HCT116 (cell line): ENCODE data around the gene TRMO. TPM values are rescaled to one million over a fixed set of nuclear protein-coding genes. Genes with fewer than 3 reads are reported as not detected.

ENCODE experiments used
- ATAC-seq: fragments of 200-7000 bp; cut with Tn5 transposase; 2 replicates; pipeline ENCODE4 v1.9.1; 2020; ENCODE audit warnings: mild to moderate bottlenecking, moderate library complexity
- BruUV-seq: library from RNA; stranded (reverse); fragments of 400-500 nt; replicated peaks from 2 replicates; lab custom pipeline; 2021; lab: Mats Ljungman, UMichigan
- CTCF ChIA-PET: fragments of 300-600 bp; sonication (Branson Sonifier 250); formaldehyde crosslinking; loops from one replicate; lab custom pipeline; 2021; ENCODE audit warnings: antibody characterized with exemption; lab: Charles Lee
- POLR2A ChIA-PET: fragments of 300-600, 350-600 bp; sonication (Branson Sonifier 250); formaldehyde crosslinking; loops from one replicate; lab custom pipeline; 2021; ENCODE audit warnings: antibody characterized with exemption; lab: Charles Lee
- RAD21 ChIA-PET, 2 experiments: fragments of 300-600 bp; sonication (Branson Sonifier 250); formaldehyde crosslinking; loops; one replicate each; lab custom pipeline; 2023; ENCODE audit warnings: low total read pairs in 2 of 2; ENCODE audit not compliant: uncharacterized antibody in 2 of 2, unreplicated experiment in 2 of 2, low non-redundant PET in 1 of 2; lab: Charles Lee
- DNase-seq: peaks from one replicate; pipeline ENCODE4 v3.0.0-alpha.2; 2010; ENCODE audit warnings: low read depth, low spot score
- H2AFZ ChIP-seq: fragments of 200-600 bp; shearing (Covaris generic), sonication (generic); 2 replicates; pipeline ENCODE4 v1.6.1; 2017; ENCODE audit warnings: low read depth, mixed run types, mixed read lengths, antibody characterized with exemption, low read length; ENCODE audit not compliant: poor library complexity, severe bottlenecking
- H3K27ac ChIP-seq: 2 replicates; pipeline ENCODE4 v1.5.1; 2012; ENCODE audit warnings: low read depth, low read length
- H3K27me3 ChIP-seq: fragments of 200-600 bp; sonication (generic); 2 replicates; pipeline ENCODE4 v1.6.1; 2016; ENCODE audit warnings: mixed run types, low read length, mixed read lengths; ENCODE audit not compliant: insufficient read depth
- H3K36me3 ChIP-seq, 2 experiments: fragments of 200-500 bp in 1 of 2; fragments of 200-600 bp in 1 of 2; sonication (Bioruptor generic) in 1 of 2; sonication (generic) in 1 of 2; 2 replicates each; pipeline versions ENCODE4 v1.5.1 to v1.6.1; 2014 to 2016; ENCODE audit warnings: low read length in 2 of 2, inconsistent platforms in 1 of 2, mixed read lengths in 1 of 2, mixed run types in 1 of 2; ENCODE audit not compliant: insufficient read depth in 2 of 2, control insufficient read depth in 1 of 2
- H3K4me1 ChIP-seq, 2 experiments: fragments of 200-600 bp in 1 of 2; sonication (generic) in 1 of 2; 2 replicates each; pipeline versions ENCODE4 v1.5.1 to v1.6.1; 2012 to 2017; ENCODE audit warnings: low read length in 2 of 2, inconsistent platforms in 1 of 2, mild to moderate bottlenecking in 1 of 2, mixed read lengths in 1 of 2, mixed run types in 1 of 2, moderate library complexity in 1 of 2; ENCODE audit not compliant: insufficient read depth in 2 of 2, control insufficient read depth in 1 of 2
- H3K4me2 ChIP-seq: fragments of 200-600 bp; sonication (generic); 2 replicates; pipeline ENCODE4 v1.6.1; 2017; ENCODE audit warnings: mixed run types, low read length, mixed read lengths
- H3K4me3 ChIP-seq, 2 experiments: fragments of 200-600 bp in 1 of 2; sonication (generic) in 1 of 2; replicated peaks in 1 of 2; 2 replicates each; pipeline ENCODE4 v1.5.1; 2011 to 2016; ENCODE audit warnings: low read length in 2 of 2, control low read depth in 1 of 2, low read depth in 1 of 2, mild to moderate bottlenecking in 1 of 2, mixed read lengths in 1 of 2, mixed run types in 1 of 2
- H3K79me2 ChIP-seq: fragments of 200-600 bp; sonication (generic); 2 replicates; pipeline ENCODE4 v1.6.1; 2017; ENCODE audit warnings: mild to moderate bottlenecking, mixed run types, low read length, moderate library complexity, mixed read lengths; ENCODE audit not compliant: insufficient read depth
- H3K9ac ChIP-seq: fragments of 200-600 bp; sonication (generic); 2 replicates; pipeline ENCODE4 v1.6.1; 2016; ENCODE audit warnings: low read length, mixed read lengths
- H3K9me2 ChIP-seq: fragments of 200-600 bp; sonication (generic), shearing (Covaris generic); 2 replicates; pipeline ENCODE4 v1.6.1; 2017; ENCODE audit warnings: mixed run types, mild to moderate bottlenecking, moderate library complexity; ENCODE audit not compliant: insufficient read depth
- H3K9me3 ChIP-seq, 2 experiments: fragments of 200-500 bp in 1 of 2; fragments of 200-600 bp in 1 of 2; sonication (Bioruptor generic) in 1 of 2; sonication (generic) in 1 of 2; 2 replicates each; pipeline ENCODE4 v1.6.1; 2014 to 2017; ENCODE audit warnings: low read length in 2 of 2, mixed read lengths in 2 of 2, inconsistent platforms in 1 of 2, low read depth in 1 of 2, mild to moderate bottlenecking in 1 of 2, mixed run types in 1 of 2, moderate library complexity in 1 of 2; ENCODE audit not compliant: control insufficient read depth in 1 of 2, insufficient read depth in 1 of 2
- H4K20me1 ChIP-seq: fragments of 200-600 bp; sonication (generic), shearing (Covaris generic); 2 replicates; pipeline ENCODE4 v1.6.1; 2017; ENCODE audit warnings: mixed run types, mild to moderate bottlenecking, moderate library complexity; ENCODE audit not compliant: insufficient read depth
- ATF3 ChIP-seq: IDR thresholded peaks from 2 replicates; pipeline ENCODE4 v1.6.1; 2012
- CTCF ChIP-seq, 3 experiments: fragments of 200-600 bp in 1 of 3; sonication (generic) in 1 of 3; IDR thresholded peaks in 2 of 3; conservative IDR thresholded peaks in 1 of 3; 2 replicates each; pipeline ENCODE4 v1.5.1; 2012 to 2017; ENCODE audit warnings: low read depth in 2 of 3, low read length in 2 of 3, antibody characterized with exemption in 1 of 3, borderline replicate concordance in 1 of 3, control low read depth in 1 of 3, mild to moderate bottlenecking in 1 of 3, mixed read lengths in 1 of 3, mixed run types in 1 of 3, moderate library complexity in 1 of 3; ENCODE audit not compliant: insufficient read depth in 1 of 3
- EGR1 ChIP-seq: IDR thresholded peaks from 2 replicates; pipeline ENCODE4 v1.6.1; 2012; ENCODE audit warnings: low read depth
- EZH2phosphoT487 ChIP-seq: fragments of 200-600 bp; IDR thresholded peaks from 2 replicates; pipeline ENCODE4 v1.6.1; 2018; ENCODE audit warnings: antibody characterized with exemption, borderline replicate concordance
- MAX ChIP-seq: IDR thresholded peaks from 2 replicates; pipeline ENCODE4 v1.6.1; 2012
- POLR2AphosphoS5 ChIP-seq: IDR thresholded peaks from 2 replicates; pipeline ENCODE4 v1.6.1; 2011; ENCODE audit warnings: mild to moderate bottlenecking, low read depth, low read length, moderate library complexity
- SP1 ChIP-seq: IDR thresholded peaks from 2 replicates; pipeline ENCODE4 v1.6.1; 2012; ENCODE audit warnings: low read depth
- SRF ChIP-seq: IDR thresholded peaks from 2 replicates; pipeline ENCODE4 v1.6.1; 2012; ENCODE audit warnings: low read depth
- TCF7L2 ChIP-seq: IDR thresholded peaks from 2 replicates; pipeline ENCODE4 v1.7.0; 2011; ENCODE audit warnings: borderline replicate concordance, inconsistent platforms; ENCODE audit not compliant: insufficient read depth, insufficient read length; ENCODE audit errors: extremely low read depth
- YY1 ChIP-seq: IDR thresholded peaks from 2 replicates; pipeline ENCODE4 v1.6.1; 2011; ENCODE audit warnings: low read length, low read depth, moderate library complexity, mild to moderate bottlenecking; ENCODE audit not compliant: insufficient replicate concordance; ENCODE audit errors: extremely low read depth
- ZBTB33 ChIP-seq: IDR thresholded peaks from 2 replicates; pipeline ENCODE4 v1.6.1; 2011; ENCODE audit warnings: mild to moderate bottlenecking, low read length, moderate library complexity; ENCODE audit not compliant: insufficient replicate concordance; ENCODE audit errors: extremely low read depth
- ZFX ChIP-seq: fragments of 450-650 bp; IDR thresholded peaks from 2 replicates; pipeline ENCODE4 v1.6.1; 2017
- ZNF274 ChIP-seq: fragments of 200-500 bp; sonication (Bioruptor generic); IDR thresholded peaks from 2 replicates; pipeline ENCODE4 v1.6.1; 2014; ENCODE audit warnings: mild to moderate bottlenecking, low read depth, low read length, inconsistent platforms
- intact Hi-C: fragments of 100-400 bp; cut with micrococcal nuclease; formaldehyde crosslinking; loops from 2 replicates; pipeline ENCODE4 v1.10.0; 2022
- total RNA-seq: library from RNA; stranded (reverse); gene quantifications from one replicate; pipeline ENCODE4 v1.2.1, GENCODE V29; 2021; ENCODE audit not compliant: unreplicated experiment

The TRMO gene
- total RNA-seq, 1 experiment from 2014 or later, result 10.2 TPM

GRCh38 chr9:97910357-97910756 lies 11.9 kb downstream of the TRMO start:
- BruUV-seq, result no TSS peak
- CTCF ChIA-PET, result interaction anchor here (2.0 kb wide), 1 partner anchor 14 kb away, joined by 4 read pairs; no protein-coding TSS in a partner anchor
- intact Hi-C loops, result no loop called here

More at GRCh38 chr9:97910357-97910756, 11.9 kb downstream of the TRMO start:
- RAD21 ChIA-PET, result no interaction called here
- POLR2A ChIA-PET, result no interaction called here
- Histone ChIP-seq H3K36me3 (peaks cover 0 to 17% of the 10 kb centered on the region in 2 experiments; a peak in 2 of 4 replicates), H3K9me2 (no peaks in the 10 kb centered on the region), H4K20me1 (no peaks in the 10 kb centered on the region), H3K4me1 (no peaks in the 10 kb centered on the region), H3K9me3 (no peaks in the 10 kb centered on the region), H3K4me2 (no peak overlapping the region), H3K79me2 (no peaks in the 10 kb centered on the region), H3K27me3 (no peaks in the 10 kb centered on the region), H2AFZ (no peak overlapping the region), H3K4me3 (no peak overlapping the region), H3K9ac (no peak overlapping the region), H3K27ac (no peak overlapping the region)
- no peak for DNase-seq
- TF ChIP-seq YY1 (no peak), EGR1 (no peak), CTCF (IDR thresholded peaks at IDR 0.05 in 2 of 3, conservative IDR thresholded peaks at IDR 0.05 in 1 of 3; ENCODE audit: borderline replicate concordance in 1 of 3, insufficient read depth in 1 of 3, low read depth in 2 of 3, low read length in 2 of 3) (no peak), POLR2AphosphoS5 (no peak), MAX (no peak), ATF3 (no peak), TCF7L2 (no peak), ZNF274 (no peak), SRF (no peak), SP1 (no peak), ZFX (no peak), EZH2phosphoT487 (no peak), ZBTB33 (no peak)
- ATAC-seq, result no peak
